Panc1 (cell line): ENCODE results near the gene NCAPG.

Source experiments
- CTCF ChIP-seq: fragments of 450-650 bp; IDR thresholded peaks from 2 replicates; pipeline ENCODE4 v1.5.1; 2017; ENCODE audit warnings: mild to moderate bottlenecking
- POLR2AphosphoS5 ChIP-seq: IDR thresholded peaks from 2 replicates; pipeline ENCODE4 v1.6.1; 2012; ENCODE audit warnings: mild to moderate bottlenecking, low read depth, low read length, moderate library complexity
- REST ChIP-seq, 2 experiments: IDR thresholded peaks; 2 replicates each; pipeline ENCODE4 v1.6.1; 2011 to 2012; ENCODE audit warnings: low read depth in 2 of 2, control low read depth in 1 of 2, low read length in 1 of 2, mild to moderate bottlenecking in 1 of 2, moderate library complexity in 1 of 2; ENCODE audit not compliant: insufficient read depth in 1 of 2

- TF ChIP-seq CTCF: no peak
- no peak for TF ChIP-seq POLR2AphosphoS5
- TF ChIP-seq REST (IDR thresholded peaks at IDR 0.05; ENCODE audit: insufficient read depth in 1 of 2, low read depth in 2 of 2, low read length in 1 of 2): no peak
These were observed 64.8 kb downstream of the NCAPG start for GRCh38 chr4:17875402-17876070.
